ENCODE data around the gene POC1A.

Gene POC1A

DNA sequence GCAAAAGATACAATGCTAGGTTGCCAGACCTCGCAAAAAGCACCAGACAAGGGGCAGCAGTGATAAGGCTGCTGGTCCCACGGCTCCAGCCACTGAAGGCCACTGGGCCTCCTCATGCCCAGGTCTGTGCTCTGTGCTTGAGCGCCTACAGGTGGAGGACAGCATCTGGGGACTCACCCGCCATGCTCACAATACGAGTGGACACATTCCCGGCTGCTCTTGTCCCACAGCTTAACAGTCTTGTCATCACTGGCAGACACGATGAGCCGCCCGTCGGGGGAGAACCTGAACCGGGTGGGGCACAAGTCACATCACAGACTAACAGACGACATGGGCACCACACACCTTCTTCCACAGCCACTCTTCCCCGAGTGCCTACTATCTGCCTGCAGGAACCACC, 7.4 kb downstream of the POC1A start:
- no peak overlapping the region for H3K4me3 ChIP-seq (ENCODE audit: low read length)
- no peak for TF ChIP-seq CTCF (IDR thresholded peaks at IDR 0.05; ENCODE audit: low read depth, low read length, poor library complexity, severe bottlenecking)
- TF ChIP-seq EZH2phosphoT487 (IDR thresholded peaks at IDR 0.05; ENCODE audit: borderline replicate concordance, low read length), result no peak
- no peaks in the 10 kb centered on the region for H3K9me3 ChIP-seq (ENCODE audit: control insufficient read depth, insufficient read depth, low read length)
- H3K79me2 ChIP-seq (ENCODE audit: control insufficient read depth, low read length), result peaks cover 12% of the 10 kb centered on the region
- no peak overlapping the region for H3K27ac ChIP-seq (ENCODE audit: low read depth, low read length)
- no peaks in the 10 kb centered on the region for H3F3A ChIP-seq (ENCODE audit: control insufficient read depth, insufficient read depth)
- peaks cover 4% of the 10 kb centered on the region; the same call in 1 of the 2 replicates for H4K20me1 ChIP-seq (ENCODE audit: control insufficient read depth, insufficient read depth, low read depth, low read length)
- no peaks in the 10 kb centered on the region for H3K27me3 ChIP-seq (ENCODE audit: control insufficient read depth, low read length)
- H3K36me3 ChIP-seq (ENCODE audit: control insufficient read depth, low read length), result peaks cover 78% of the 10 kb centered on the region
- H3K4me2 ChIP-seq (ENCODE audit: low read length), result no peak overlapping the region
- H3K9me2 ChIP-seq (replicated peaks; ENCODE audit: control insufficient read depth, low read length), result no peaks in the 10 kb centered on the region
- peaks cover 7% of the 10 kb centered on the region for H3K4me1 ChIP-seq (ENCODE audit: control insufficient read depth, low read length)

DNA sequence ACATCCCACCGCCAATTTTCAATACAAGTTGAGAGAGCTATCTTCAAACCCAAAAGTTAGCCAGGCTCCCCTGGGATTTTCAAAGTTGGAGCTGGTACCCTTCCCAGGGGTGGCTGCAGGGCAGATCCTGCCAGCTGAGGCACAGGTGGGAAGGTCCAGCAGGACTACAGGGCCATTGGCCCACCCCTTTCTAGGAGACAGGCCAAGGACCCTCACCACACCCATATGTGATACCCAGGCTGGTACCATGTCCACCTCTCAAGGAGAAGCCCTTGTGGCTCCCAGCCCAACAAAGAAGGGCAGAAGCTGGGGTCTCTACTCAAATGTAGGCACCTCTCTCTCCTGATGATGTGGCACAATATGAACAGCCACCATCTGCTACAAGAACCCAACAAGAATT, 8.0 kb downstream of the POC1A start:
- TF ChIP-seq EZH2phosphoT487 (IDR thresholded peaks at IDR 0.05; ENCODE audit: borderline replicate concordance, low read length), result no peak
- no peak for TF ChIP-seq CTCF (IDR thresholded peaks at IDR 0.05; ENCODE audit: low read depth, low read length, poor library complexity, severe bottlenecking)
- Histone ChIP-seq H3K4me3 (ENCODE audit: low read length) (no peak overlapping the region), H3K79me2 (ENCODE audit: control insufficient read depth, low read length) (peaks cover 8% of the 10 kb centered on the region), H3K36me3 (ENCODE audit: control insufficient read depth, low read length) (peaks cover 81% of the 10 kb centered on the region), H3K27ac (ENCODE audit: low read depth, low read length) (no peak overlapping the region), H4K20me1 (ENCODE audit: control insufficient read depth, insufficient read depth, low read depth, low read length) (peaks cover 4% of the 10 kb centered on the region; the same call in 1 of the 2 replicates), H3K9me3 (ENCODE audit: control insufficient read depth, insufficient read depth, low read length) (no peaks in the 10 kb centered on the region), H3K27me3 (ENCODE audit: control insufficient read depth, low read length) (no peaks in the 10 kb centered on the region), H3K4me2 (ENCODE audit: low read length) (no peak overlapping the region), H3F3A (ENCODE audit: control insufficient read depth, insufficient read depth) (no peaks in the 10 kb centered on the region), H3K4me1 (ENCODE audit: control insufficient read depth, low read length) (peaks cover 7% of the 10 kb centered on the region), H3K9me2 (replicated peaks; ENCODE audit: control insufficient read depth, low read length) (no peaks in the 10 kb centered on the region)

DNA sequence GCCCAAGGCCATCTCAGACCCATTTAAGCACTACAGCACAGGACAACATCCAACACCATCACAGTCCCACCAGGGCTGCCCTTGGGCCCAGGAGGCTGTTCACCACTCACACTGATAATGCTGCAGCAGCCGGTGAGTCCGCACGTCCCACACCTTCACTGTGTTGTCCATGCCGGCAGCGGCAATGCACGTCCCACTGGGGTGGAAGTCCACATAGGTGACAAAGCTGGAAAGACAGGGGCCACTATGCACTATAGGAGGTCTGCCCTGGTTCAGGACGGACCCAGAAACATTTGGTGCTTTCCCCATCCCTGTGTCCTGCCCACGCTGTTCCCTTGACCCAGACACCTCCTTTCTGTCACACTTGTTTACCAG, 8.5 kb downstream of the POC1A start:
- Histone ChIP-seq H3K79me2 (ENCODE audit: control insufficient read depth, low read length) (peaks cover 6% of the 10 kb centered on the region), H3K4me1 (ENCODE audit: control insufficient read depth, low read length) (peaks cover 7% of the 10 kb centered on the region), H3K27ac (ENCODE audit: low read depth, low read length) (no peak overlapping the region), H3F3A (ENCODE audit: control insufficient read depth, insufficient read depth) (no peaks in the 10 kb centered on the region), H3K4me3 (ENCODE audit: low read length) (no peak overlapping the region), H3K36me3 (ENCODE audit: control insufficient read depth, low read length) (peaks cover 84% of the 10 kb centered on the region), H3K27me3 (ENCODE audit: control insufficient read depth, low read length) (no peaks in the 10 kb centered on the region), H4K20me1 (ENCODE audit: control insufficient read depth, insufficient read depth, low read depth, low read length) (peaks cover 4% of the 10 kb centered on the region; the same call in 1 of the 2 replicates), H3K9me2 (replicated peaks; ENCODE audit: control insufficient read depth, low read length) (no peaks in the 10 kb centered on the region), H3K9me3 (ENCODE audit: control insufficient read depth, insufficient read depth, low read length) (no peaks in the 10 kb centered on the region), H3K4me2 (ENCODE audit: low read length) (no peak overlapping the region)
- TF ChIP-seq CTCF (IDR thresholded peaks at IDR 0.05; ENCODE audit: low read depth, low read length, poor library complexity, severe bottlenecking) (no peak), EZH2phosphoT487 (IDR thresholded peaks at IDR 0.05; ENCODE audit: borderline replicate concordance, low read length) (no peak)
